Measurements from ENCODE around the gene RTF1. TPM values are rescaled to one million over a fixed set of nuclear protein-coding genes. Genes with fewer than 3 reads are reported as not detected.
"Not testable (repeated sequence)": the region's sequence is repeated elsewhere in the genome, so short reads cannot be mapped to it uniquely, and the experiment has no call there.

RTF1 gene
- total RNA-seq (2014; rRNA removed) = 23.8 and 34.6 TPM in 2 replicates
- polyA plus RNA-seq (2012) = 18.6 TPM

DNA sequence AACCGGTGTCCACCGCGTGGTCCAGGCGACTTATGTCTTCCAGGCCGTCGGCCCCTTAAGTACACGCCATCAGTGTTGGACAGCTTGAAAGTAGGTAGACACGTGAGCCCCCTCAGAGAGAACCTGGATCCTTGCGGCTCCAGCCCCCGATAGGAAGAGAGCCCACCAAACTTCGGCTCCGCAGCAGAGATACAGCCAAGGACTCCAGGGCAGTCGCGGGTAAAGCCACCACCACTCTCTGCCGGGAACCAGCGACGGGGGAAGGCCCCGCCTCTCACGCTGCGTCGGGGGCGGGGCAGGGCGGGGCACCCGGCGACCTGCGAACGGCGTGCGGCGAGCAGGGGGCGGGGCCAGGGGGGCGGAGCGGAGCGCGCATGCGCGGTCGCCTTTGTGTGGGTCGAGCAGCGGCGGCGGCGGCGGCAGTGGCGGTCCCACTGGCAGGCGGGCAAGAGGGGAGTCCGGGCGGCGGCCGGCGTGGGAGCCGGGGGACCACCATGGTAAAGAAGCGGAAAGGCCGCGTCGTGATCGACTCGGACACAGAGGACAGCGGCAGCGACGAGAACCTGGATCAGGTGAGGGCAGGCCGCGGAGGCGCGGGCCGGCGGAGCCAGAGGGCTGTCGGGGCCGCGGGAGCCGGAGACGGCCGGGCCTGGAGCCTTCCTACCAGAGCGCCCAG, at the start of gene RTF1:
Gene RTF1 (plus strand): TSS at position 354 of the 676 bp plus-strand sequence. CDS start 21 bp downstream, at position 375.
- peak; percentile 84 for DNase-seq (ENCODE audit: low read depth)

DNA sequence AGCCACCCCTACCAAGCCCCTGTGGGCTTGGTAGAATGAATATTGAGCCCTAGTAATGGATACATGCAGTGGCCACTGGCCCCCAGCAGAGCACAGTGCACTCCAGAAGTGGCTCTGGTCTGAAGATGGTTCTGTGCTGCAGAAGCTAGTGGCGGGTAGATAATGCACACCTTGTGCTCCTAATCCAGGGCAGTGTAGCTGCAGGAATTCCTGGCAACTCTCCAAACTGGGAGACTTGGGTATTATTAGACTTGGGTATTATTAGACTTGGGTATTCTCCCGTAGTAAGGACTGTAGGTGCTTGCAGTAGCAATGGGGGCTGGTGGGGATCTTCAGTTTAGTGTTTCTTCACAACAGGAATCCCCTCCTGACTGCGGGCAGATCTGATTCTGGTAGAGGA, 49.5 kb upstream of the RTF1 start:
- no peak for DNase-seq (ENCODE audit: low read depth)

DNA sequence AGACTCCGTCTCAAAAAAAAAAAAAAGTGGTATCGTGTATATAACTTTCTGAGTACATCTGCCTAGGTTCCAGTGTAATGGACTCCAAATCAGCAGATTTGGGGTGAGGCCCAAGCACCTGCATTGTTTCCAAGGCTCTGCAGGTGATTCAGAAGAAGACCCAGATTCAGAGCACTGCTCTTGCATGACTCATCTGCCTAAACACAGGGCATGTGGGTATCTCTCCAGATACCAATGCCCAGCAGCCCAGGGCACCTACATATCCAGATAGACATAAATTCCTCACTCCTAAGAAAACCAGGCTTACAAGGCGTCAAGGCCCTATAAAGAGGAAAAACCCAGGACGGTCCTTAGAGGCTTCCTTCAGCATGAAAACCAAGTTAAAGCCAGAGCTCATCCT, 38.9 kb upstream of the RTF1 start:
- no peak for DNase-seq (ENCODE audit: low read depth)

DNA sequence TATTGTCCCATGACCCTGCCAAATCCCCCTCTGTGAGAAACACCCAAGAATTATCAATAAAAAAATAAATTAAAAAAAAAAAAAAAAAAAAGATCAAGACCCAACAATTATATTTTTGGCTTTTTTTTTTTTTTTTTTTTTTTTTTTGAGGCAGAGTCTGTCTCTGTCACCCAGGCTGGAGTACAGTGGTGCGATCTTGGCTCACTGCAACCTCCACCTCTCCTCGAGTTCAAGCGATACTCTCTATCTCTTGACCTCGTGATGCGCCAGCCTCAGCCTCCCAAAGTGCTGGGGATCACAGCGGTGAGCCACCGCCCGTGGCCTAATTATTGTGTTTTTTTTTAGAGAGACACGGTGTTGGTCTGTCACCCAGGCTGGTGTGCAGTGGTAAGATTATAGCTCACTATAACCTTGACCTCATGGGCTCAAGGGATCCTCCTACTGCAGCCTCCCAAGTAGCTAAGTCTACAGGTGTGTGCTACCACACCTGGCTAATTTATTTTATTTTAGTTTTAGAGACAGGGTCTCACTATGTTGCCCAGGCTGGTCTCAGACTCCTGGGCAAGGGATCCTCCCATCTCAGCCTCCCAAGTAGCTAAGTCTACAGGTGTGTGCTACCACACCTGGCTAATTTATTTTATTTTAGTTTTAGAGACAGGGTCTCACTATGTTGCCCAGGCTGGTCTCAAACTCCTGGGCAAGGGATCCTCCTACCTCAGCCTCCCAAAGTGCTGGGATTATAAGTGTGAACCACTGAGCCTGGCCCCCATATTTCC, 32.7 kb upstream of the RTF1 start:
- not testable (repeated sequence) for DNase-seq (ENCODE audit: low read depth)

DNA sequence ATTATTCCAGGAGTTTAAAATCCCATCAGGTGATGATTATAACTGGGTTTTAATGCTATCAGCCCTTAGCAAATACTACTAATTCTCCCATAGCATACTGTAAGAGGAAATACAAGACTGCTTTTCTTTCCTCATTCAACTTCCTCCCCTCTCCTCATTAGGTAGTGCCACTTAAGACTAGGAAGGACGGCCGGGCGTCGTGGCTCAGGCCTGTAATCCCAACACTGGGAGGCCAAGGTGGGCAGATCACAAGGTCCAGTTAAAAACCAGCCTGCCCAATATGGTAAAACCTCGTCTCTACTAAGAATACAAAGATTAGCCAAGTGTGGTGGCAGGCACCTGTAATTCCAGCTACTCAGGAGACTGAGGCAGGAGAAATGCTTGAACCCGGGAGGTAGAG, 29.2 kb upstream of the RTF1 start:
- no peak for DNase-seq (ENCODE audit: low read depth)

DNA sequence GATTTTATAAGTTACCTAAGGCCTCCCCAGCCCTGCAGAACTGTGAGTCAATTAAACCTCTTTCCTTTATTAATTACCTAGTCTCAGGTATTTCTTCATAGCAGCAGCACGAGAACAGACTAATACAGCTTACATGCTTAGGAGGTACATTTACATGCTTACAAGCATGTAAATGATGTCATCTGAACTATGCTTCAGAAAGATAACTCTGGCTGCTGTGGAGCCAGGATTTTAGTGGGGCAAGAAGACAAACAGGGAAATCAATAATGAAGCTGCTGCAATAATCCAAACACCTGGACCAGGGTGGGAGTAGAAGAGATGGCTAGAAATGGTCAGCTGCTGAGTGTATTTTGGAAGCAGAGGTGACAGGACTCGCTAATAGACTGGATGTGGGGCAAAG, 24.2 kb upstream of the RTF1 start:
- no peak for DNase-seq (ENCODE audit: low read depth)

DNA sequence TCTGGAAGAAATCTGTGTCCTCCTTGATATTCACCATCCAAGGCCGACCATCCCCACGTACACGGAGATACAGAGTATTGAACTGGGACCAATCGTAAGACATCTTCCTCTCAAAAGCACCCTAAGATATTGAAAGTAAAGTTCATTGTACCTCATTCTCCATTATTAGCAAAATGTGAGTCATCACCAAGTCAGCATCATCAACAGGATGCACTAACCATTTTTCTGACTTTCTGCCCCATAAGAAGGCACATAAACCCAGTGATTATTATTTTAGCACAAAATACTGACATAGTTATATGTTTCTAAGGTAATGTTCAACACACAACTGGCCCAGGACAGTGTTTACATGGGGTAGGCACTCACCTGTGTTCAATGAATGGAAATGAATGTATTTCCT, 22.0 kb upstream of the RTF1 start:
- DNase-seq (ENCODE audit: low read depth) = no peak

DNA sequence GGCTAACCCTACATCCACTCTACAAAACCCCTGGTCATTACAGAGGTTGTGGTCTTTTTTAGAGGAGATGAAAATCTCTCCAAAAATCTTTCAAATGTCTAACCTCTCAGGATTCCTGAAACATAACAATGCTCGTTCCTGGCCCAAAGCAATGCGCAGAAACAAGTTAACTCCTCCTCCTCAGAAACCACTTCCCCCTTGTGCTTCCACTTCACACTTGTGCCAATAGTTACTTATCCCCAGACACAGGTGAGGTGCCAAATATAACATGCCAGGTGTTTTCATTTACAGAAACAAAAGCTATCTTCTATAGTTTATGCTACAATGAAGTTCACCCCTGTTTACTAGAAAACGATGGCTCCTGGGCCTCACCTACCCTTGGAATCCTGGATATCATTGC, 20.8 kb upstream of the RTF1 start:
- DNase-seq (ENCODE audit: low read depth) = no peak

DNA sequence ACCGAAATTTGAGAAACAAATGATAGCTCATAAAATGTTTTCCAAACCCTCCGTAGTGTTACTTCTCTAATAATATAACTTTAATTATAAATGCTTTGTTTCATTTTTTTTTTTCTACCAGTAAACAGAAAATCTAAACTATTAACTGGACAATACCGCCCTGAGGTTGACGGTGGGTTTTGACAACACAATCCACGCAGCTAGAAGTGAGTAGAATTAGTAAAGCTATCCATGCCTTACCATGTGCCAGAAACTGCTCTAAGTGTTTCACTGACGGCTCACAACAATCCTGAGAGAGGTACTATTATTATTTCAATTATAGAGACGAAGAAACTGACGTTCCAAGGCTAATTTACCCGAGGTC, 15.0 kb upstream of the RTF1 start:
- no peak for DNase-seq (ENCODE audit: low read depth)

DNA sequence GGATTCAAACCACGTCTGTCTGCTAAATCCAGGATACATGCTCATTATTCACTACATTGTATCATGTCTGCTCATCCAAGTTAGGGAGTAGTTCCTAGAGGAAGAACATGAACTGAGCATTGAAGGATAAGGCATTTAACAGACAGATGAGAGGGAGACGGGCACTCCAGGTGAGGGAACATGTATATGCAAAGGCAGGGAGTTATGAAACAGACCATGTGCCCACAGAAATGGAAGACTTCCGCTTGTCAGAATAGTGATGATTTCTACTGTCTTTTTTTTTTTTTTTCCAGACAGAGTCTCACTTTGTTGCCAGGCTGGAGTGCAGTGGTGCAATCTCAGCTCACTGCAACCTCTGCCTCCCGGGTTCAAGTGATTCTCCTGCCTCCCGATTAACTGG, 9.6 kb upstream of the RTF1 start:
- no peak for DNase-seq (ENCODE audit: low read depth)

DNA sequence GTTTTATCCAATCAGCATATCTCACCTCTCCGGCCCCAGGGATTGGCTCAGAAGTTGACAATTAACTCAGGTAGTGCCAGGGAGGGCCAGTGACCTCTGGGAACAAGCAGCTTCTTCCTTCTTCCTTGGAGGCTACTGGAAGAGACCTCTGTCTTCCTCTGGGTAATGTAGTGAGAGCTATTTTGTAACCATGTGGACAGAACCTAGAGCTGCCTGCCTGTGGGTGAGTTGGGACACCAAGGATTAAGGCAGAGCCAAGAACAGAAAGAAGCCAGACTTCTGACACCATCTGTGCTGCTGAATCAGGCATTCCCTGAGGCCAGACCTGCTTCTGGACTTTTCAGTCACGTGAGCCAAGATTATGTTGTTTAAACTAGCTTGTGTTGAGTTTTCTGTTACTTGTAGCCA, 8.7 kb upstream of the RTF1 start:
- peak; percentile 28 for DNase-seq (ENCODE audit: low read depth)

DNA sequence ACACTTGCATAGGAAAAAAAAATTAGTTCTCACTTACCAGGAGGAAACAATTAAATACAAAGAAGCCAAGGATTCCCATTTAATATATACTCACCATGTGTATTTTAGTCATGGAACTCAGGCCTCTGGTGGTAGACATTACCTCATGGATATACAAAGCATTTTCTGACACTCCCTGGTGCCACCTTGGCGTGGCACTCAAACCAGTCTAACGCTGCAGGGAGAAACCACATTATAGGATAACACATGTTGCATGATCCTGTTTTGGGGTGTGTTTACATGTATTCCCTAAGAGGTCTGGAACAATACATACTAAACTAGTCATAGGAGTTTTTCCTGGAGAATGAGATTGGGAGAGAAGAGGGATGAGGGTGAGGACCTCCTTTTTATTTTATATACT, 5.9 kb upstream of the RTF1 start:
- DNase-seq (ENCODE audit: low read depth) = no peak

DNA sequence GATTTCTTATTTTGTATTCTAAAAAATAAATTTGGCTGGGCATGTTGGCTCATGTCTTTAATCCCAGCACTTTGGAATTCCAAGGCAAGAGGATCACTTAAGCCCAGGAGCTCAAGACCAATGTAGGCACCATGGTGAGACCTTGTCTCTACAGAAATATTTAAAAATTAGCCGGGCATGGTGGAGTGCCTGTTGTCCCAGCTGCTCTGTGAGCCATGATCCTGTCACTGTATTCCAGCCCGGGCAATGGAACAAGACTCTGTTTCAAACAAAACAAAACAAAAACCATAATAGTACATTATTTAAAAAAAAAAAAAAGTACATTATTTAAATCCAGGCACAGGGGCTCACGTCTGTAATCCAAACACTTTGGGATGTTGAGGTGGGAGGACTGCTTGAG, 5.5 kb upstream of the RTF1 start:
- no peak for DNase-seq (ENCODE audit: low read depth)

DNA sequence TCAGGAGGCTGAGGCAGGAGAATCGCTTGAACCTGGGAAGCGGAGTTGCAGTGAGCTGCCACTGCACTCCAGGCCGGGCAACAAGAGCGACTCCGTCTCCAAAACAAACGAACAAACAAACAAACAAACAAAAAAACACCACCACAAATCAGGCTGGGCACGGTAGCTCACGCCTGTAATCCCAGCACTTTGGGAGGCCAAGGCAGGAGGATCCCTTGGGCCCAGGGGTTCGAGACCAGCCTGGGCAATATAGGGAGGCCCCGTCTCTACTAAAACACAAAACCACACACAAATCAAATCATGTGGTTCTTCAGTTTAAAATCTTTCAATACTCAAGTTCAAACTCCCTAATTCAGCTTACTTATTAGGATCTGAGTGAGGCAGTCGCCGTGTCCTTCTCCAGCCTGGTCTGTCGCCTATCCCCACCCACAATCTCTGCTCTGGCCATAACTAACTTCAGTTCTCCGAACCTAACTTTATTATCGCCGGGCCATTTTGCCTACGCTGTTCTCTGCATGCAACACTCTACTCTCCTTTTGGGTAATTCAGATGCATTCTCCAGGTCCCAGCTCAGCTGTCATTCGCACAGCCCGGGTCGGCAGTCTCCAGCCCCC, 660 bp upstream of the RTF1 start:
- no peak for DNase-seq (ENCODE audit: low read depth)

DNA sequence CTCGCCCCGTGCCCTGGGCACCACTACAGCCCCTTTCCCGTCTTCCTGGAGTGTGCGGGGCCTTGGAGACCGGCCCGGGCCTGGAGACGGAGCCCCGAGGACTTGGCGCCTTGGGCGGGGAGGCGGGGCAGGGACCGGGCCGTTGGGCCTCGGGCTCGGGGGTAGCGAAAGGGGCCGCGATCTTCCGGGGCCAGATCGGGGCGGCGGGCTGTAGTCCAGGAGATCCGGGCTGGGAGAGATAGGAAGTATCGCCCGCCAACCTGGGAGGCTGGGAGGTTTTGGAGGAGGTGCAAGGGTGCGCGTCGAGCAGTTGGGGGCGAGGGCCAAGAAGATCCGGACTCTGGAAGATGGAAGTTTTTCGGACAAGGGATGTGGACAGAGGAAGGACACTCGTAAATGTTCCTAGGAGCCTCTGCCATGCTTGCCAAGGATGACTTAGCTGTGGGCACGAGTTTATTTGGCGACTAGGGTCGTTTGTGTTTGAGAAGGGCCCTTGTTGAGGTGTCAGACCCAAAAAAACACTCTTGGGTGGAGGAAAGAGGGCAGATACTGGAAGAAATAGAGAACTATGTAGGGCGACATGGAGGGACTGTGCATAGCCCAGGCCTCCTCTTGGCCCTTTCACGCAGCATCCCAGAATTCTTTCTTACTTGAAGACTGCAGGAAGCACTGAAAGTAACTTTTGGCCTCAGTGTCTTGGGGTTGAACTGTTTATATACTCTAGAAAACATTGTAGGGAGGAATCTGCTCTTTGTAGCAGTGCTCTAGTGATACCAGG, 712 bp downstream of the RTF1 start:
- DNase-seq (ENCODE audit: low read depth) = peak; percentile 36

DNA sequence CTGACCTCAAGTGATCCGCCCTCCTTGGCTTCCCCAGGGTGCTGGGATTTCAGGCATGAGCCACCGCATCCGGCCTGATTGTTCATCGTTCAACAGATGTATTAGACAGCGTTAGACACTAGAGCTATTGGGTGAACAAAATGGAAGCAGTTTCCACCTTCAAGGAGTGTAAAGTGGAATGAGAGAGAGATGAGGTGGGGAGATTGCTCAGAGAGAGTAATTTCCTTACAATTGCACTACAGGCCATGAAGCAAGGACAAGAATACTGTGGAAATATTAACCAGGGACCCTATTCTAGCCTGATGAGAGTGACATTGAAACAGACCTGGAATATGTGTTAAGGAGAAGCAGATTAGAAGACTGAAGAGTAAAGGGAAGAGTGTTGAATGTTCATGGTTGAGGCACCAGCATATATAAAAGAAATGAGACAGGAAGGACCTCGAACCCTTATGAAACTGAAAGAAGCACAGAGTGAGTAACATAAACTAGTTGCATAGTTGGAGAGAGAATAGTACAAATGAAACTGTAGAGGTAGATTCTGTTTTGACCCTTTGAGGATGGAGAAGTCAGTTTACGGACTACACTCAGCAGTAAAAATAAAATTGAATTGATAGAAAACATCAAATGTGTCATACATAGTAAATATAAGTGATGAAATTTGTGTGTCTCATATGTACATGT, 7.2 kb downstream of the RTF1 start:
- no peak for DNase-seq (ENCODE audit: low read depth)

DNA sequence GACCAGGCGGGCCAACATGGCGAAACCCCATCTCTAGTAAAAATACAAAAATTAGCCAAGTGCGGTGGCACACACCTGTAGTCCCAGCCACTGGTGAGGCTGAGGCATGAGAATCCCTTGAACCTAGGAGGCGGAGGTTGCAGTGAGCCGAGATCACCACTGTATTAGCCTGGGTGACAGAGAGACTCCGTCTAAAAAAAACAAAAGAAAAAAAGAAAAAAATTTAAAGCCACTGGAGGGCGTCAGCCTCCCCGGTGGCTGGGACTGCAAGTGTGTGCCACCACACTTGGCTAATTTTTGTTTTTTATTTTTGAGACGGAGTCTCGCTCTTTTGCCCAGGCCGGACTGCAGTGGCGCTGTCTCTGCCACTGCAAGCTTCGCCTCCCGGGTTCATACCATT, 7.9 kb downstream of the RTF1 start:
- DNase-seq (ENCODE audit: low read depth) = no peak

DNA sequence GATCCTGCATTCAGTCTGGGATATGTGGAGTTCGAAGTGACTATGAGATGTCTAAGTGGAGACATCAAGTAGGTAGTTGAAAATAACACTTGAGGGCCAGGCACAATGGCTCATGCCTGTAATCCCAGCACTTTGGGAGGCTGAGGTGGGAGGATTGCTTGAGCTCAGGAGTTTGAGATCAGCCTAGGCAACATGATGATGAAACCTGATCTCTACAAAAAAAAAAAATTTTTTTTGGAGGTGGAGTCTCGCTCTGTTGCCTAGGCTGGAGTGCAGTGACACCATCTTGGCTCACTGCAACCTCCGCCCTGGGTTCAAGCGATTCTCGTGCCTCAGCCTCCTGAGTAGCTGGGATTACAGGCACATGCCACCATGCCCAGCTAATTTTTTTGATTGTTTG, 9.0 kb downstream of the RTF1 start:
- not testable (repeated sequence) for DNase-seq (ENCODE audit: low read depth)

DNA sequence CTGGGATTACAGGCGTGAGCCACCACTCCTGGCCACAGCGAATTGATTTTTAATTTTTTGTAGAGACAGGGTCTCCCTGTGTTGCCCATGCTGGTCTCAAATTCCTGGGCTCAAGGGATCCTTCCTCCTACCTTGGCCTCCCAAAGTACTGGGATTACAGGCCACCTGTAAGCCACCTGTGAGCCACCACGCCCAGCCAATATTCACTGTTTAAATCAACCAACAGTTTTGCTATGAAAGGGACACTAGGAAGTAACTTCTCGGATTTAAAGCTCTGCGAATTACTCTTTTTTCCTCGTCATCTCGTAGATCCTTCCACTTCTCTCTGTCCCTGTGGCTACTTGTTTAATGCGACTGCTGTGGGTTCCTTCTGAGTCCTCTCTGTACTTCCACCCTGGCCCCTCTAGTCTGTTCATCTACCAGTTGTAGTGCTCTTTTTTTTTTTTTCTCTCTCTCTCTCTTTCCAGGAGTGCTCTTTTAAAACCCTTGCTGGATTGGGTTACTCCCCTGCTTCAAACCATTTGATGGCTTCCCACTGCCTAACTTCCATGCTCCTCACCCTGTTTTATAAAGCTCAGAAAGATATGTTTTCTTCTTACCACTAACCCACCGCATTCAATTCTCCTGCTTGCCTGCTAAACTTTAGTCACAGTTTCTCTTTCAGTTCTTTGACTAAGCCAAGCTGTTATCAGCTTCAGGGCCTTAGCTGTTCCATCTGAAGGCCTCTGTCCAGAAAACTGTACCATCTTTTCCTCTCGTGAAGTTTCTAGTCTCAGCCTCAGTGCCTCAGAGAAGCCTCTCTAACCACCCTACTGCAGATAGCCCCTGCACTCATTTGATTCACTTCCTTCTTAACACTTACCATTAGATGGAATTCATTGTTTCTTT, 12.4 kb downstream of the RTF1 start:
- no peak for DNase-seq (ENCODE audit: low read depth)

DNA sequence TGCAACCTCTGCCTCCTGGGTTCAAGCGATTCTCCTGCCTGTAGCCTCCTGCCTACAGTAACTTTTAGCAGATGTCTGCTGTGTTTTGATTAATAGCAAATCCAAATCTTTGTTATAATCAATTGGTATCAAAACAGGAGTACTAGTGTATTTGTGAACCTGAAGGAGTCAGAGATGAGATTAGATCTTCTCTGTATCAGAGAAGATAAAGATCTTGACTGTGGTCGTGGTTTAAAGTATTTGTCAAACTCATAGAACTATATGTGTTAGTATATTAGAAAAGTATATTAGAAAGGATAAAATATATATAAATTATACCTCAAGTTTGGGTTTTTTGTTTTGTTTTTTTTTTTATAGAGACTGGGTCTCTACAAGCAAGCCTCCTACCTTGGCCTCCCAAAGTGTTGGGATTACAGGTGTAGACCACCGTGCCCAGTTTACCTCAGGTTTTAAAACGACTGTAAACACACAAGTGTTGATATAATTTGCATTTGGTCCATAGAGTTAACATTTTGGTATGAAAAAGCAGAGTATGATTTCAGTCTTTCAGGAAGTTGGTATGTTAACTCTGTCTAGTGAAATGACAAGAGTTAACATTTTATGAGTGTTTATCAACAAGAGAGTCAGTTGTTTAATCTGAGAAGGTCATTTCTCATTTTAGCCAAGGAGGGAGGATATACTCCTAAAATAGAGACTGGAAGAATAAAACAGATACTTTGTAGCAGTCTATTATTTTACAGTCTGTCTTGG, 18.3 kb downstream of the RTF1 start:
- no peak for DNase-seq (ENCODE audit: low read depth)

Data from LHCN-M2 (cell line).